Liver (tissue), 9 donors: ENCODE results near the gene CLIP1. TPM values are rescaled to one million over a fixed set of nuclear protein-coding genes. Genes with fewer than 3 reads are reported as not detected.
"Not testable (repeated sequence)": the region's sequence is repeated elsewhere in the genome, so short reads cannot be mapped to it uniquely, and the experiment has no call there.

Experiments
- DNase-seq: peaks from one replicate; pipeline ENCODE4 v3.0.0-alpha.2; 2017; ENCODE audit warnings: low spot score
- H3K27ac ChIP-seq, 2 donors: one replicate each; pipeline ENCODE4 v1.7.0; 2013; ENCODE audit warnings: inconsistent platforms in 2 of 2, low read length in 2 of 2, control low read depth in 1 of 2, low read depth in 1 of 2, mild to moderate bottlenecking in 1 of 2
- H3K27me3 ChIP-seq, 4 donors: one replicate each; pipeline versions ENCODE4 v1.6.1 to v1.7.0; 2013; ENCODE audit warnings: low read length in 3 of 4, inconsistent platforms in 1 of 4, mild to moderate bottlenecking in 1 of 4, moderate library complexity in 1 of 4; ENCODE audit not compliant: control insufficient read depth in 4 of 4, insufficient read depth in 4 of 4
- H3K36me3 ChIP-seq, 4 donors: one replicate each; pipeline versions ENCODE4 v1.6.1 to v1.7.0; 2013; ENCODE audit warnings: low read length in 3 of 4, mild to moderate bottlenecking in 3 of 4, low read depth in 1 of 4, moderate library complexity in 1 of 4; ENCODE audit not compliant: control insufficient read depth in 4 of 4, insufficient read depth in 3 of 4
- H3K4me1 ChIP-seq, 4 donors: one replicate each; pipeline versions ENCODE4 v1.6.1 to v1.7.0; 2013; ENCODE audit warnings: low read length in 3 of 4, mild to moderate bottlenecking in 3 of 4, moderate library complexity in 1 of 4; ENCODE audit not compliant: control insufficient read depth in 4 of 4, insufficient read depth in 4 of 4
- H3K4me3 ChIP-seq, 3 donors: one replicate each; pipeline versions ENCODE4 v1.6.1 to v1.7.0; 2013; ENCODE audit warnings: low read length in 3 of 3, control low read depth in 1 of 3, low read depth in 1 of 3, mild to moderate bottlenecking in 1 of 3
- H3K9ac ChIP-seq, 2 donors: one replicate each; pipeline ENCODE4 v1.7.0; 2013; ENCODE audit warnings: low read length in 2 of 2, mild to moderate bottlenecking in 2 of 2, moderate library complexity in 2 of 2, control low read depth in 1 of 2, low read depth in 1 of 2
- H3K9me3 ChIP-seq, 4 donors: one replicate each; pipeline versions ENCODE4 v1.6.1 to v1.7.0; 2013; ENCODE audit warnings: low read length in 3 of 4; ENCODE audit not compliant: control insufficient read depth in 4 of 4
- ATF3 ChIP-seq: IDR thresholded peaks from 2 replicates; pipeline ENCODE4 v1.6.1; 2016; ENCODE audit warnings: antibody characterized with exemption
- CTCF ChIP-seq: fragments of 150-350 bp; IDR thresholded peaks from 2 replicates; pipeline ENCODE4 v1.5.1; 2017; ENCODE audit warnings: improper control_type of control experiment, low read depth, low read length; ENCODE audit not compliant: missing input control
- FOXA1 ChIP-seq: IDR thresholded peaks from 2 replicates; pipeline ENCODE4 v1.6.1; 2016; ENCODE audit warnings: antibody characterized with exemption
- FOXA2 ChIP-seq: IDR thresholded peaks from 2 replicates; pipeline ENCODE4 v1.6.1; 2016; ENCODE audit warnings: antibody characterized with exemption
- HNF4A ChIP-seq, 2 donors: conservative IDR thresholded peaks; 2 replicates each; pipeline ENCODE4 v1.6.1; 2016; ENCODE audit warnings: antibody characterized with exemption in 2 of 2, mild to moderate bottlenecking in 2 of 2
- JUND ChIP-seq, 2 donors: IDR thresholded peaks; 2 replicates each; pipeline ENCODE4 v1.6.1; 2016; ENCODE audit warnings: antibody characterized with exemption in 2 of 2
- RAD21 ChIP-seq, 2 donors: IDR thresholded peaks; 2 replicates each; pipeline ENCODE4 v1.6.1; 2016; ENCODE audit warnings: antibody characterized with exemption in 2 of 2, mild to moderate bottlenecking in 2 of 2
- REST ChIP-seq: IDR thresholded peaks from 2 replicates; pipeline ENCODE4 v1.6.1; 2016; ENCODE audit warnings: antibody characterized with exemption, mild to moderate bottlenecking
- RXRA ChIP-seq, 2 donors: IDR thresholded peaks; 2 replicates each; pipeline ENCODE4 v1.6.1; 2017 to 2018; ENCODE audit warnings: antibody characterized with exemption in 2 of 2, mild to moderate bottlenecking in 1 of 2
- SP1 ChIP-seq: IDR thresholded peaks from 2 replicates; pipeline ENCODE4 v1.6.1; 2018; ENCODE audit warnings: antibody characterized with exemption, mild to moderate bottlenecking
- YY1 ChIP-seq: IDR thresholded peaks from 2 replicates; pipeline ENCODE4 v1.6.1; 2016; ENCODE audit warnings: antibody characterized with exemption, mild to moderate bottlenecking
- WGBS: extraction: QIAGEN DNeasy Blood & Tissue Kit; methylation state at CpG from one replicate; pipeline ENCODE4 v1.1.7; 2013; 5-methylcytosine and 5-hydroxymethylcytosine counted together
- polyA plus RNA-seq, 2 donors: library from polyadenylated mRNA; stranded (reverse) in 1 of 2; unstranded in 1 of 2; fragments of 200-250 nt in 1 of 2; fragments of >200 nt in 1 of 2; fragmentation: Nextera tagmentation in 1 of 2; extraction: Ambion mirVana in 1 of 2; gene quantifications; one replicate each; pipeline versions ENCODE4 v1.2.1 to v1.2.3, GENCODE V29; 2013 to 2015
- total RNA-seq, 2 donors: library from RNA; depleted of rRNA; stranded (reverse); fragments of >200 nt; gene quantifications; one replicate each; pipeline ENCODE4 v1.2.3, GENCODE V29; 2014
- donor health status: healthy.
- donor health status: healthy.
- donor health status: healthy.
- donor health status: healthy.
- donor health status: healthy.

CLIP1 gene
- total and polyA plus RNA-seq, 4 donors = 13.0 to 41.9 (median 26.0) TPM

DNA sequence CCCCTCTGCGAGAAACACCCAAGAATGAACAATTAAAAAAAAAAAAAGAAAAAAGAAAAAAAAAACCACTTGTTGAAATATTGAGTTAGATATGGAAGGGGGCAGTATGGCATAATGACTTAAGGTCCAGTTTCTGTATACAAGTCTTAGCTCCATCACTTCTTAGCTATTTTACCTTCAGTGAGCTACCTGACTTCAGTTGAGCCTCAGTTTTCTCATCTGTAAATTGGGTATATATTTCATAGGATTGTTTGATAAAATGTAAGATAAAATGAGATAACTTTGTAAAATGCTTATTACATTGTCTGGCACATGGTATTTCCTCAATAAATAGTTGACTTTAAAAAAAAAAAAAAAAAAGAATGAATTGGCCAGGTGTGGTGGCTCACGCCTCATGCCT is 64.1 kb downstream of the CLIP1 start:
- H3K27ac ChIP-seq, H3K9me3 ChIP-seq, H3K27me3 ChIP-seq, DNase-seq, H3K4me1 ChIP-seq, H3K4me3 ChIP-seq, H3K9ac ChIP-seq: not testable (repeated sequence)
- 96% methylated on average over 2 of the region's 2 CpGs for WGBS
- H3K36me3 ChIP-seq = peaks cover 9 to 48% (median 32%) of the 10 kb centered on the region in 4 donors

GRCh38 chr12:122357536-122357935 is 64.9 kb downstream of the CLIP1 start:
- peaks cover 13 to 52% (median 32%) of the 10 kb centered on the region in 4 donors for H3K36me3 ChIP-seq
- not testable (repeated sequence) for H3K27me3 ChIP-seq, H3K9me3 ChIP-seq, DNase-seq, H3K9ac ChIP-seq, H3K27ac ChIP-seq, H3K4me1 ChIP-seq, H3K4me3 ChIP-seq
- 96% methylated on average over 30 of the region's 32 CpGs for WGBS

DNA sequence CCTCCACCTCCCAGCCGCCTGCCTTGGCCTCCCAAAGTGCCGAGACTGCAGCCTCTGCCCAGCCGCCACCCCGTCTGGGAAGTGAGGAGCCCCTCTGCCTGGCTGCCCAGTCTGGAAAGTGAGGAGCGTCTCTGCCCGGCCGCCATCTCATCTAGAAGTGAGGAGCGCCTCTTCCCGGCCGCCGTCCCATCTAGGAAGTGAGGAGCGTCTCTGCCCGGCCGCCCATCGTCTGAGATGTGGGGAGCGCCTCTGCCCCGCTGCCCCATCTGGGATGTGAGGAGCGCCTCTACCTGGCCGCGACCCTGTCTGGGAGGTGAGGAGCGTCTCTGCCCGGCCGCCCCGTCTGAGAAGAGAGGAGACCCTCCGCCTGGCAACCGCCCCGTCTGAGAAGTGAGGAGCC is 65.5 kb downstream of the CLIP1 start:
- H3K4me3 ChIP-seq, H3K9me3 ChIP-seq, H3K27me3 ChIP-seq, H3K27ac ChIP-seq, H3K4me1 ChIP-seq, DNase-seq, H3K9ac ChIP-seq: not testable (repeated sequence)
- H3K36me3 ChIP-seq = peaks cover 13 to 57% (median 36%) of the 10 kb centered on the region in 4 donors
- WGBS = 98% methylated on average over 25 of the region's 27 CpGs

DNA sequence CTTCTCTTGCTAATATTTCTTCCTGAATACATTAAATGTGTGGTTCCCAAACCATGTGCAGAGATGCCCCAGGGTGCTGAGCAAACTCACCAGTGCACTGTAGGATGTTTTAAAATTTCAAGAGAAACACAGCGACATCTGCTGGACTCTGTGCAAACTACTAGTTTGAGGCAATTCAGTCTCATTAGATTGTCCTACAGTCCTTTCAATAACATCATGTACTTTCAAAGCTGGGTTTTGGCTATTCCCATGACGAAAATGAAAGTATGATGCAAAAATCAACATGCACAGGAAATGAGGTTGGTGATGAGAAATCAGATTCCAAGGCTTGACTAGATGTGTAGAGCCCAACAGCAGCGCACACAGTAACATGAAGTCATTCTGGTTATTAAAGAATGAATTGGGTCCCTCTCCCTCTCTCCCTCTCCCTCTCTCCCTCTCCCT is 66.3 kb downstream of the CLIP1 start:
- Histone ChIP-seq H3K4me1 (peaks cover 0 to 5% (median 1%) of the 10 kb centered on the region in 4 donors), H3K9me3 (no peaks in the 10 kb centered on the region), H3K9ac (no peak overlapping the region), H3K4me3 (no peak overlapping the region), H3K27me3 (no peaks in the 10 kb centered on the region), H3K27ac (no peak overlapping the region), H3K36me3 (peaks cover 13 to 53% (median 35%) of the 10 kb centered on the region in 4 donors)
- DNase-seq = peak; percentile 51
- WGBS = 47% methylated on average over 3 of the region's 3 CpGs
- TF ChIP-seq REST = no peak
- no peak for TF ChIP-seq YY1
- TF ChIP-seq HNF4A (conservative IDR thresholded peaks at IDR 0.05) = no peak
- no peak for TF ChIP-seq FOXA1
- TF ChIP-seq ATF3 = no peak
- TF ChIP-seq JUND (IDR thresholded peaks at IDR 0.05) = no peak
- peak; percentile 70 to 81 for TF ChIP-seq RAD21 (IDR thresholded peaks at IDR 0.05)
- no peak for TF ChIP-seq FOXA2
- no peak for TF ChIP-seq SP1
- peak; percentile 66 for TF ChIP-seq CTCF
- no peak for TF ChIP-seq RXRA (IDR thresholded peaks at IDR 0.05)
